K562 (cell line): ENCODE data around the gene CBX8. TPM values are rescaled to one million over a fixed set of nuclear protein-coding genes. Genes with fewer than 3 reads are reported as not detected.

Experiments used
- ATAC-seq: fragments of 200-7000 bp; cut with Tn5 transposase; 3 replicates; pipeline ENCODE4 v1.9.1; 2020; ENCODE audit warnings: moderate library complexity
- BruUV-seq: library from RNA; stranded (reverse); fragments of 400-500 nt; replicated peaks from 2 replicates; lab custom pipeline; 2021; lab: Mats Ljungman, UMichigan
- CTCF ChIA-PET: fragments of 300-600 bp; formaldehyde crosslinking; extraction: SDS; loops from one replicate; lab custom pipeline; 2021; ENCODE audit warnings: low intra/inter-chr PET ratio; lab: Yijun Ruan, JAX
- POLR2A ChIA-PET: fragments of 300-600, 350-650 bp; sonication (Branson Sonifier 250); formaldehyde crosslinking; extraction: SDS; loops from one replicate; lab custom pipeline; 2021; ENCODE audit warnings: antibody characterized with exemption, inconsistent platforms; lab: Yijun Ruan, JAX
- DNase-seq, 4 experiments: peaks; one replicate each; pipeline versions ENCODE4 v3.0.0 to v3.0.0-alpha.2; 2011 to 2018; ENCODE audit warnings: low spot score in 3 of 4, mixed read lengths in 3 of 4; ENCODE audit errors: extremely low read depth in 1 of 4
- FAIRE-seq: peaks from 2 replicates; lab custom pipeline; 2011; peaks lifted over from hg19 to GRCh38; lab: Jason Lieb, UNC
- H2AFZ ChIP-seq: 2 replicates; pipeline ENCODE4 v1.6.0; 2011; ENCODE audit warnings: low read depth, low read length, control low read depth, inconsistent platforms
- H3K27ac ChIP-seq: fragments of 200-600 bp; 3 replicates; pipeline ENCODE4 v1.8.0; 2011; ENCODE audit warnings: low read depth, mild to moderate bottlenecking, control low read depth, inconsistent platforms, low read length, moderate library complexity, mixed read lengths; ENCODE audit errors: extremely low read depth
- H3K27me3 ChIP-seq, 2 experiments: fragments of 300-600 bp in 1 of 2; 2 replicates in 1 of 2; 3 replicates in 1 of 2; pipeline versions ENCODE4 v1.6.0 to v1.8.0; 2011; ENCODE audit warnings: inconsistent platforms in 2 of 2, low read length in 2 of 2, mild to moderate bottlenecking in 1 of 2, mixed read lengths in 1 of 2, moderate library complexity in 1 of 2; ENCODE audit not compliant: control insufficient read depth in 2 of 2, insufficient read depth in 2 of 2
- H3K36me3 ChIP-seq: fragments of 300-600 bp; 3 replicates; pipeline ENCODE4 v1.8.0; 2011; ENCODE audit warnings: mild to moderate bottlenecking, low read length, inconsistent platforms; ENCODE audit not compliant: control insufficient read depth, insufficient read depth
- H3K4me1 ChIP-seq, 2 experiments: fragments of 200-600 bp in 1 of 2; replicated peaks in 1 of 2; 2 replicates in 1 of 2; 3 replicates in 1 of 2; pipeline versions ENCODE4 v1.5.1 to v1.8.0; 2011; ENCODE audit warnings: inconsistent platforms in 2 of 2, low read length in 2 of 2, mild to moderate bottlenecking in 1 of 2, mixed read lengths in 1 of 2, moderate library complexity in 1 of 2; ENCODE audit not compliant: control insufficient read depth in 2 of 2, insufficient read depth in 2 of 2
- H3K4me2 ChIP-seq: 2 replicates; pipeline ENCODE4 v1.6.1; 2011; ENCODE audit warnings: low read length, control low read depth, inconsistent platforms, mixed read lengths; ENCODE audit not compliant: insufficient read depth
- H3K4me3 ChIP-seq: fragments of 200-600 bp; sonication (generic), shearing (Covaris generic); 2 replicates; pipeline ENCODE4 v1.5.1; 2016; ENCODE audit warnings: control low read depth, inconsistent platforms
- H3K79me2 ChIP-seq: fragments of 200-600 bp; 3 replicates; pipeline ENCODE4 v1.8.0; 2011; ENCODE audit warnings: low read length, inconsistent platforms; ENCODE audit not compliant: control insufficient read depth, insufficient read depth
- H3K9ac ChIP-seq, 2 experiments: 2 replicates each; pipeline versions ENCODE4 v1.6.0 to v1.6.1; 2011; ENCODE audit warnings: low read depth in 2 of 2, low read length in 2 of 2, control low read depth in 1 of 2, inconsistent platforms in 1 of 2, mild to moderate bottlenecking in 1 of 2, mixed read lengths in 1 of 2; ENCODE audit not compliant: insufficient read depth in 1 of 2
- H3K9me1 ChIP-seq: one replicate; pipeline ENCODE4 v1.6.0; 2011; ENCODE audit warnings: inconsistent platforms, mild to moderate bottlenecking, low read length, moderate library complexity; ENCODE audit not compliant: control insufficient read depth, insufficient read depth
- H3K9me3 ChIP-seq: replicated peaks from 2 replicates; pipeline ENCODE4 v1.5.1; 2011; ENCODE audit warnings: low read depth, low read length, inconsistent platforms; ENCODE audit not compliant: control insufficient read depth, insufficient read depth
- H4K20me1 ChIP-seq: replicated peaks from 2 replicates; pipeline ENCODE4 v1.6.1; 2011; ENCODE audit warnings: low read length, inconsistent platforms, mixed read lengths; ENCODE audit not compliant: control insufficient read depth, insufficient read depth
- BRD9 ChIP-seq: fragments of 450-650 bp; IDR thresholded peaks from 2 replicates; pipeline ENCODE4 v1.6.1; 2018; ENCODE audit warnings: low read depth; ENCODE audit not compliant: partially characterized antibody
- NFYB ChIP-seq: IDR thresholded peaks from 2 replicates; pipeline ENCODE4 v1.6.1; 2011; ENCODE audit warnings: mild to moderate bottlenecking, moderate library complexity; ENCODE audit not compliant: insufficient read length; ENCODE audit errors: extremely low read depth
- PML ChIP-seq: IDR thresholded peaks from 2 replicates; pipeline ENCODE4 v1.6.1; 2012; ENCODE audit warnings: low read length, inconsistent platforms
- POLR2G ChIP-seq: fragments of 200-400 bp; formaldehyde crosslinking; IDR thresholded peaks from 2 replicates; pipeline ENCODE4 v1.6.1; 2017; ENCODE audit warnings: low read depth, mild to moderate bottlenecking, antibody characterized with exemption, low read length, moderate library complexity
- RBFOX2 ChIP-seq: fragments of 200-400 bp; formaldehyde crosslinking; IDR thresholded peaks from 2 replicates; pipeline ENCODE4 v1.6.1; 2017; ENCODE audit warnings: low read depth, mild to moderate bottlenecking, low read length, moderate library complexity
- ZNF224 ChIP-seq: sonication (generic); formaldehyde crosslinking; IDR thresholded peaks from 2 replicates; pipeline ENCODE4 v1.8.0; 2022; ENCODE audit warnings: mild to moderate bottlenecking, missing genetic modification reagents
- WGBS: fragments of 100-300 bp; shearing (Covaris generic); methylation state at CpG from one replicate; pipeline ENCODE4 v1.1.6; 2016; ENCODE audit warnings: low coverage, mixed read lengths; ENCODE audit not compliant: insufficient coverage; ENCODE audit errors: missing lambda C conversion rate; 5-methylcytosine and 5-hydroxymethylcytosine counted together
- in situ Hi-C: fragments of 300-500 bp; cut with MboI; formaldehyde crosslinking; loops from 4 replicates; pipeline ENCODE4 v1.15.0; 2018; ENCODE audit warnings: inconsistent platforms, mixed read lengths
- intact Hi-C: fragments of 100-400 bp; cut with micrococcal nuclease; formaldehyde crosslinking; loops from 2 replicates; pipeline ENCODE4 v1.14.2; 2022
- polyA plus RNA-seq, 8 experiments: library from polyadenylated mRNA; depleted of rRNA in 4 of 8; stranded (reverse) in 5 of 8; unstranded in 3 of 8; fragments of >200 nt; fragmentation: Nextera tagmentation in 2 of 8; fragmentation: Illumina TruSeq in 1 of 8; extraction: Ambion mirVana in 2 of 8; extraction: Trizol in 1 of 8; gene quantifications; 2 replicates each; pipeline versions ENCODE4 v1.2.1 to v1.2.3, GENCODE V29; 2011 to 2014; ENCODE audit warnings: inconsistent platforms in 1 of 8, missing spikeins in 1 of 8
- total RNA-seq, 7 experiments: library from RNA; depleted of rRNA in 6 of 7; stranded (reverse); fragments of >200 nt in 6 of 7; fragmentation: Illumina TruSeq in 2 of 7; extraction: Trizol in 2 of 7; gene quantifications; 2 replicates each; pipeline versions ENCODE4 v1.2.1 to v1.2.3, GENCODE V29; 2011 to 2021; ENCODE audit warnings: low replicate concordance in 1 of 7
- TF ChIP-seq, protein P1 (sequence below): sonication (generic); formaldehyde crosslinking; IDR thresholded peaks from 2 replicates; pipeline ENCODE4 v1.8.1; 2023; ENCODE audit warnings: mild to moderate bottlenecking, missing genetic modification reagents

The CBX8 gene
- total and polyA plus RNA-seq, 9 of the 15 experiments (the other 6 are each of a cell fraction or from before 2014, with no cell fraction given): 0.08 to 11.9 (median 2.6) TPM

DNA sequence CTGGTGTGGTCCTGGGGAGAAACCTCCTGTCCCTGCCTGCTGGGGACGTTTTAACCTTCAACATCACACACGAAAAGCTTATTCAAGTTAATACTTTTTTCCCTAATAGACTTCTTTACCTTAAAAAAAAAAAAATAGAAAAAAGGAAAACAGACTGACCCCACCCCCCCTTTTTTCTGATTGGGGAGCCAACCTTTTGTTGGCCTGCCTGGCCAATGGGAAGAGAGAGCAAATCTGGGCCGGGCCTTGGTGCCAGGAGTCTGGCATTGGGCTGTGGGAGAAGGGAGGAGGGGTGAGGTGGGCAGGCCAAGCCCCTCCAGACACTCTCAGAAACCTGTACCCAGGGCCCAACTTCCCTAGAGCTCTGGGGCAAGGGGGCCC, 3.0 kb downstream of the CBX8 start:
- CTCF ChIA-PET: no interaction called here
- no peaks in the 10 kb centered on the region for H3K9me1 ChIP-seq
- intact Hi-C loops: no loop called here
- in situ Hi-C loops: loop anchor here (5.0 kb wide), 1 partner anchor 47 kb away; no protein-coding TSS in a partner anchor
- peaks cover 20% of the 10 kb centered on the region for H3K79me2 ChIP-seq
- peak; percentile 67 for TF ChIP-seq NFYB
- no peak for TF ChIP-seq ZNF224 (CRISPR knock-in tag)
- TF ChIP-seq, all 486 proteins: peak for 1
- Histone ChIP-seq H3K27ac (no peak overlapping the region), H3K9me3 (no peaks in the 10 kb centered on the region), H4K20me1 (no peaks in the 10 kb centered on the region), H3K36me3 (peaks cover 20% of the 10 kb centered on the region; the same call in 2 of the 3 replicates), H3K9ac (peak overlapping the region in 1 of 2 experiments; percentile 68; a peak in 1 of 4 replicates), H3K4me2 (no peak overlapping the region), H3K27me3 (no peaks in the 10 kb centered on the region), H3K4me3 (no peak overlapping the region), H2AFZ (no peak overlapping the region), H3K4me1 (peaks cover 18 to 71% of the 10 kb centered on the region in 2 experiments)
- no peak for ATAC-seq
- POLR2A ChIA-PET: interaction anchor here (0.5 to 1.3 kb wide), 5 partner anchors 32 to 1697 kb away, joined by 3 to 9 read pairs (median 3); no protein-coding TSS in a partner anchor
- FAIRE-seq: no peak
- peak in 2 of 4 experiments; percentile 74 to 76 for DNase-seq
- BruUV-seq: no TSS peak
- 62% methylated on average over 3 of the region's 3 CpGs for WGBS

DNA sequence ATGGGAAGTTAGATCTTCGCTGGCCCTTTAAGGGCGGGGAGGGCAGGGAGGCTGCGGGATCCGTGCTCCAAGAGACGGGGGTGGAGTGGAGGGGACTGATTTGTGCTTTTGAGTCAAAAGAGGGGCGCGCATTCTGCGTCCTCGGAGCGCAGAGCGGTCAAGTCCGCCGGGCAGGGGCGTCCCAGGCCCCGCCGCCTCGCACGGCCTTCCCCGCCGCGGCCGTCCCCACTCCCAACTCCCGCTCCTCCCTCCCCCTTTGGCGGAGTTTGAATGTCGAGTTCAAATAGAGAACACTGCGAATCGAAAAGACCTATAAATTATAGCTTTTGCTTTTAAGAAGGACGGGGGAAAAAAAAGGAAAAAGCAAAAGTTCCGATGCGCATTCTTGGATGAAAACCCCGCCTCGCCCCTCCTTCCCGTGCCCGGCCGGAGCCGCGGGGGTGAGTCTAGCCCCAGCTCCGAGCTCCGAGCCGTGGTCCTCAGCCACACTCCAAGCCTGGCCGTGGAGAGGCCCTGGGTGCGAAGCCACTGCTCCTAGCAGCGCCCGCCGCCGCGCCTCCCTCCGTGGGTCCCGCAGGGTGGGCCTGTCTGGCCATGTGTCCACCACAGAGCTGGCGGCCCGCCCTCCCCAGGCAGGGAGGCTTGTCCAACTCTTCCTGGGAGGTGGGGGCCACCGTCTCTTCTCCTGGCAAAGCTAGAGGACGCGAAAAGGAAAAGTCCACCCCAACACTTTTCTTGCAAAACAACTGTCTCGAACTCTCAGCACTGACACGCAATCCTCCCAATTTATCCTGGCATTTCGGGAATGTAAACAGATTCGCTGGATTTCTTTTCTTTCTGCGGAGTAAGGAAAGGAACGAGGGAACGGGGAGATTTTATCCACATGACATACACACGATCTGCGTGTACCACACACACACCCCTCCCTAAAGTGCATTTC, 3.6 kb downstream of the CBX8 start:
- Histone ChIP-seq H3K4me1 (peaks cover 15 to 64% of the 10 kb centered on the region in 2 experiments), H3K9me1 (no peaks in the 10 kb centered on the region), H3K27ac (no peak overlapping the region), H3K36me3 (peaks cover 20% of the 10 kb centered on the region; the same call in 2 of the 3 replicates), H2AFZ (no peak overlapping the region), H3K9ac (no peak overlapping the region), H3K27me3 (no peaks in the 10 kb centered on the region), H3K4me3 (no peak overlapping the region), H3K9me3 (no peaks in the 10 kb centered on the region), H4K20me1 (no peaks in the 10 kb centered on the region), H3K79me2 (peaks cover 20% of the 10 kb centered on the region), H3K4me2 (no peak overlapping the region)
- ChIA-PET CTCF (no interaction called here), POLR2A (interaction anchor here (0.7 to 1.3 kb wide), 6 partner anchors 10 to 133 kb away, joined by 3 to 9 read pairs (median 4); no protein-coding TSS in a partner anchor)
- TF ChIP-seq POLR2G (peak; percentile 52), RBFOX2 (peak; percentile 47), BRD9 (no peak), PML (no peak)
- TF ChIP-seq, protein P1, sequence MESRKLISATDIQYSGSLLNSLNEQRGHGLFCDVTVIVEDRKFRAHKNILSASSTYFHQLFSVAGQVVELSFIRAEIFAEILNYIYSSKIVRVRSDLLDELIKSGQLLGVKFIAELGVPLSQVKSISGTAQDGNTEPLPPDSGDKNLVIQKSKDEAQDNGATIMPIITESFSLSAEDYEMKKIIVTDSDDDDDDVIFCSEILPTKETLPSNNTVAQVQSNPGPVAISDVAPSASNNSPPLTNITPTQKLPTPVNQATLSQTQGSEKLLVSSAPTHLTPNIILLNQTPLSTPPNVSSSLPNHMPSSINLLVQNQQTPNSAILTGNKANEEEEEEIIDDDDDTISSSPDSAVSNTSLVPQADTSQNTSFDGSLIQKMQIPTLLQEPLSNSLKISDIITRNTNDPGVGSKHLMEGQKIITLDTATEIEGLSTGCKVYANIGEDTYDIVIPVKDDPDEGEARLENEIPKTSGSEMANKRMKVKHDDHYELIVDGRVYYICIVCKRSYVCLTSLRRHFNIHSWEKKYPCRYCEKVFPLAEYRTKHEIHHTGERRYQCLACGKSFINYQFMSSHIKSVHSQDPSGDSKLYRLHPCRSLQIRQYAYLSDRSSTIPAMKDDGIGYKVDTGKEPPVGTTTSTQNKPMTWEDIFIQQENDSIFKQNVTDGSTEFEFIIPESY: peak; percentile 81
- BruUV-seq: no TSS peak
- in situ Hi-C loops: loop anchor here (5.0 kb wide), 1 partner anchor 46 kb away; no protein-coding TSS in a partner anchor
- FAIRE-seq (peak; percentile 32), ATAC-seq (no peak), DNase-seq (no peak)
- intact Hi-C loops: no loop called here
- WGBS: 85% methylated on average over 27 of the region's 63 CpGs
